Measurements from ENCODE around the gene ARHGEF38.

The ARHGEF38 gene, protein sequence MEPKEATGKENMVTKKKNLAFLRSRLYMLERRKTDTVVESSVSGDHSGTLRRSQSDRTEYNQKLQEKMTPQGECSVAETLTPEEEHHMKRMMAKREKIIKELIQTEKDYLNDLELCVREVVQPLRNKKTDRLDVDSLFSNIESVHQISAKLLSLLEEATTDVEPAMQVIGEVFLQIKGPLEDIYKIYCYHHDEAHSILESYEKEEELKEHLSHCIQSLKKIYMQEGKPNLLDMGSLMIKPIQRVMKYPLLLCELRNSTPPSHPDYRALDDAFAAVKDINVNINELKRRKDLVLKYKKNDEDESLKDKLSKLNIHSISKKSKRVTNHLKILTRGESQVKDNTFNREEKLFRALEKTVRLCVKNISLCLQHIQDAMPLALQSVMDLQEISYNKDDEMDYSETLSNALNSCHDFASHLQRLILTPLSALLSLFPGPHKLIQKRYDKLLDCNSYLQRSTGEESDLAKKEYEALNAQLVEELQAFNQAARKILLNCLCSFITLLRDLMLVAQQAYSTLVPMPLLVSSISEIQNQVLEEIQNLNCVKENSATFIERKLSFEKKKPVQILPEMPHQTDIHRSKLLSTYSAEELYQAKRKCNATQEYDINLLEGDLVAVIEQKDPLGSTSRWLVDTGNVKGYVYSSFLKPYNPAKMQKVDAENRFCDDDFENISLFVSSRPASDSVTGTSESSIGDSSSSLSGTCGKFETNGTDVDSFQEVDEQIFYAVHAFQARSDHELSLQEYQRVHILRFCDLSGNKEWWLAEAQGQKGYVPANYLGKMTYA

DNA sequence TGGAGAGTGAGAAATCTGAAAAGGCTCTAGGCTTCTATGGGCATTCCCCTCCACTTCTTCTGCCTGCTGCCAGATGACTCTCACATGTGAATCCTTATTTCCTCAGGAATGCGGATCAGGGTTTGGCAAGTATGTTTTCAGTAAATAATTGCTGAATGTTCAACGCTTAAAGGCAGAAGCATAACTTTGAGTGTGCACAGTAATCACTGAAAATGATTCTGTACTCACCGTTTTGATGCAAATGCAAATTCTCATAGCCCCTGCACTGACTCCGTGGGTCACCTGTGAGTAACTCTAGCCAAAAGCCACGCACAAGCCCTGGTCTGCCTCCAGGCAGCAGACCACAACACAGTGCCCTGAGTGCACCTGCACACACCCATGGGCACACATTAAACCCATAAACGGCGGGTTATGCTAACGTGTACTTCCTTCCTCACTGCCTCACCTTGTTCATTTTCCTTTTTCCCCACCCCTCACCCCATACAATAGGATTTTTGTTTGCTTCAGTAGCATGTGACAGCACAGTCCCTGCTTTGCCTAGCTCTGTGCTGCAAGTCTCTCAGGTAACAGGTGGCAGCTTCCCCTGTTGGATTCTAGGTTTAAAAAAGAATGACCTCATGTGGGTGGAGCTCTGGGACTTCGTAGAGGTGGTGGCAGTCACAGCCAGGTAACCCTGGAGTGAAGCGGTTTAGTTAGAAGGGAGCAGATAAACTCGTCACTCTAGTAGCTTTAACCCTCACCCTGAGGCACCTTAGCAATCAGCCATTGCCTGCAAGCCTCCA lies at the start of gene ARHGEF38:
Gene ARHGEF38 (plus strand): TSS at position 656 of the 782 bp plus-strand sequence. CDS start 146 bp downstream, outside the sequence.
- DNase-seq: no peak

DNA sequence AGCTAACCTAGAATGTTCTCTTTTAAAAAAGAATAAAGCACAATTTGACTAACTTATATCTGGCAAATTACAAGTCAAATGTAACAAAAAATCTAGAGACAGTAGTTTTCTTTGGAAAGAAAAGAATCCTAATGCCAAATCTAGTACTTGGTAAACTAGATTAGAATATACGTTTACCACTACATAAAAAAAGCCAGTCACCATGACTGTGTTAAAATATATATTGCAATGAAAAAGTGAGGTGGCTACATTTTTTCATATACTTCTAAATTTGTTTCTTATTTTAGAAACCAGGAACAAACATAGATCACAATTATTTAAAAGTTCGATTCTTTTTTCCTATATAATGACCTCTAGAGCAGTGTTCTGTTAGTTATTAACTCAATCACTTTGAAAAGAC lies 48.9 kb upstream of the ARHGEF38 start:
- no peak for DNase-seq

DNA sequence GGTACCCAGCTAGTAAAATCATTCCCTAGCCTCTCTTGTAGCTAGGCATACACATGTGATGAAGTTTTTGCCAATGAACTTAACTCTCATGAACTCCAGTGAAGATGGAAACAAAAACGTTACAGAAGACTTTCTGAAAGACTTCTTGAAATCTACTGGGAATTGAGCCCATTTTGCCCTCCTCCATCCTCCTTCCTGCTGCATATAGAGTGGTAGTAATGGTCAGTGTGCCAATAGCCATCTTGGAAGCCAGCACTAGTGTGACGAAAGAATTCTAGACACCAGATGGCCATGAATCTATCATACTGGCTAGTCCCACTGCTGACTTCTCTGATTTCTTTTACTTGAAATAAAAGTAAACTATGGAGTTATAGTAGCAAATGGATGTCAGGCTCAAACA lies 47.7 kb upstream of the ARHGEF38 start:
- DNase-seq: peak; percentile 10 to 71

DNA sequence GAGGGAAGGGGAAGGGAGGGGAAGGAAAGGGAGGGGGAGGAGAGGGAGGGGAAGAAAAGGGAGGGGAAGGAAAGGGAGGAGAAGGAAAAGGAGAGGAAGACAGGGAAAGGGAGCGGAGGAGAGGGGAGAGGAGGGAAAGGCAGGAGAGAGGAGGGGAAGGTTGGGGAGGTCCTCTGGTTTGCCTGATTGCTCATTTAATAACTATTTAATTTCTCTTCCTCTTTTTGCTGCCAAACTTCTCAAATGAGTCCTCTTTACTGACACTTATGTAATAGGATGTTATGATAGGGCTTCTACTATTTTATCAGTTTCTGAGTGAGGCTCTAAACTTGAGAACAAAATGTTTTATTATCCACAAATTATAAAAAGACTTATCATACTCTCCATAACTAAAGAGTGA lies 43.1 kb upstream of the ARHGEF38 start:
- no peak for DNase-seq

DNA sequence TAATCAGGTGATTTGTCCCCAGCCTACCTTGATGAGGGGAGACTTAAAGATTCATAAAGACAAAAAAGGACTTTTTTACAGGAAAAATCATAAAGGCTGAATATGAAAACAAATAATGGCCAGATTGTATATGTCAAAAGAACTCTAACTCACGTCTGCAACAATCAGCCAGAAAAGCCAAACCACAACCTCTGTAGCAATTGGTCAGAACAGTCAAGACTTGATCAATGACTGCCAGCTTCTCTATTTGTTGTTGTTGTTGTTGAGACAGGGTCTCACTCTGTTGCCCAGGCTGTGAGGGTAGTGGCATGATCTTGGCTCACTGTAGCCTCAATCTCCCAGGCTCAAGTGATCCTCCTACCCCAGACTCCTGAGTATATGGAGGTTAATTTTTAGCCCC lies 42.7 kb upstream of the ARHGEF38 start:
- DNase-seq: no peak

DNA sequence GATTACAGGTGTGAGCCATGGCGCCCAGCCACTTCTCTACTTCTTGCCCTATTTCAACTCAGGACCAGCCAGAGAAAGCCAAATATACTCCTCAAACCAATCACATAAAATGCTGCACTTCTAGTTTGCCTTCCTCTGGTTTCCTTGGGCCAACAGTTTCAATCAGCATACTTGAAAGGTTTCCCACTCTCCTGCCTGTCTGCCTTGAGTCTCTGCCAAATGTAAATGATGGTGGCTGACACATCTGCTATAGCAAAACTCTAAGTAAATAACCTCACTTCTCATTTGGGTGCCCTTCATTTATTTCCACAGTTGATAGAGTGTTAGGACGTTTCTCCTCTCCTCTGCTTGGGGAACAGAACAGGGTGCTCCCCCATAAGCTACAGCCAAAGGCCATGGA lies 42.2 kb upstream of the ARHGEF38 start:
- DNase-seq: peak; percentile 32 to 81

DNA sequence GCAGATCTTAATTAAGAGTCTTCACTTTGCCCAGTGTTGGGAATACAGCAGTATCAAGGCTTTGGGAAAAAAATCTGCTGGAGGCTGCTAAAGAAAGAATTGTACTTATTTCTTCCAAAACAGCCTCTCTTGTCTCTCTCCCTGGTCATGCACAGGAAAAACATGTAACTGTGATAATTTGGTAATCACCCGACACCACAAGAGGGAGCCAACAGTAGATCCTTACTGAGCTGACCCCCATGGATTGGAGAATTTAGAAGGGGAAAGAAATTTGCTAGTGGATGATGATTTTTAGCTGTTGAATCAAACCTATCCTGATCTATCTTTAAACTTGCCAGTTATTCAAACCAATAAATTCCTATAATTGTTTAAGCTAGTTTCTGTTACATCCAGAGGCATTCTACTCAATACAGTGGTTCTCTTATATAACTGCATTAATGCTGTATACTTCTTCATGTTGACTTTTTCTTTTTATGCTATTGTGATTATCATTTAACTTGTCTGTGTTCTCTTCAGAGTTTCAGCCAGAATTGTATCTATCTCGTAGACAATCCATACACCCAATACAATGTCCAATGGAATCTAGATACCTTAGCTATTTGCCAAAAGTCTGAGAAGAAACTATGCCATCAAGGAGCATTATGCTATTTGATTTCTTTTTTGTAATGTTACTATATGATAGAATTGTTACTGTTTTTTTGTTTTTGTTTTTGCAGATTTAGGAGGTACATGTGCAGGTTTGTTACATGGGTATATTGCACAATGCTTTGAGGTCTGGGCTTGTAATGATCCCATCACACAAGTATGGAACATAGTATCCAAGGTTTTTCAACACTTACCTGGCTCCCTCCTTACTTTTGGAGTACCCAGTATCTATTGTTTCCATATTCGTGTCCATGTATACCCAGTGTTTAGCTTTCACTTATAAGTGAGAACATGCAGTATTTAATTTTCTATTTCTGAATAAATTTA lies 31.3 kb upstream of the ARHGEF38 start:
- DNase-seq: peak; percentile 33 to 67

DNA sequence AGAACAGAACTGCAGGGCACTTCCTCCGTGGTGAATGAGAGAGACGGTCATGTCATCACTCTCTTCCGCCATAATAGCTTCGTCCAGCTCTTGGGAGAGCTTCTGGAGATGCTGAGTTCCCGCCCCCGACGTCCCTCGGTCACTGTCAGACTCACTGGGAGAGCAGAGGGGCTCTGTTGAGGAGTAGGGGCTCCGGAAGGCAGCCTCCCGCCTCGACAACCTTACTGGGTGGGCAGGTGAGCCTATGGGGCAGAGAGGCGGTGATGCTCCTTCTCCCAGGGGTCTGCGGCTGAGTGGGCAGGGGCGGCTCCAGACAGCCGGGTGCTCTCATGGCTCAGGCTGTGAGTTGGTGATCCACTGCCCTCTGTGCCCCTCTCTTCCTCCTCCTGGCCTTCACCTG lies 25.8 kb upstream of the ARHGEF38 start:
- DNase-seq: no peak

DNA sequence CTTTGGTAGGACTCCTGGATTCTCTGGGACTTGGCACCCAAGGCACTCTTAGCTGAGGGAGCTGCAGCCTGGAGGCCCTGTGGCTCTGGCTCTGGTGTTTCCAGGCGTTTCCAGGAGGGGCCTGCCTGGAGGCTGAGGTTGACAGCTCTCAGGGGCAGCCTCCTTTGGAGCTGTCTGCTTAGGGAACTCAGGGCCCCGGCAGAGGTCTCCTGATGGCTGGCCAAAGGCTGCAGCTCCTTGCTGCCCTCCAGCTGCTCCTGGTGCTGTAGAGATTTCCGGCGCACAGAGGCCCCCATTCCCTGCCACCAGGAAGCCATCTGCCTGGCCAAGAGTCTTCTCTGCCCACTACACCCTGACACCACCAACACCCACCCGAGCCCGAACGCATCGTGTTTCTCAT lies 25.3 kb upstream of the ARHGEF38 start:
- no peak for DNase-seq

DNA sequence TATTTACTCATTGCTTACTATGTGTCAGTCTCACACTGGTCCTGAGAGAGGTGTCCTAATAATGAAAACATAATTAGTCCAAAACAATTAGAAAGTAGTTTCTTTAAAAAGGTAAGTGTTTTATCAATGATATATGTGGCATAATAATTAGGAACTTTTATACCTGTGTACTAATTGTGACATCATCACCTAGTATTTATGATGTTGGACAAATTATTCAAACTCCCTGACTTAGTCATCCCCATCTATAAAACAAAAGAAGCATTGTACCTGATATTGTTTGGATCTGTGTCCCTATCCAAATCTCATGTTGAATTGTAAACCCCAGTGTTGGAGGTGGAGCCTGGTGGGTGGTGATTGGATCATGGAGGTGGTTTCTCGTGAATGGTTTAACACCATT lies 15.8 kb upstream of the ARHGEF38 start:
- no peak for DNase-seq

DNA sequence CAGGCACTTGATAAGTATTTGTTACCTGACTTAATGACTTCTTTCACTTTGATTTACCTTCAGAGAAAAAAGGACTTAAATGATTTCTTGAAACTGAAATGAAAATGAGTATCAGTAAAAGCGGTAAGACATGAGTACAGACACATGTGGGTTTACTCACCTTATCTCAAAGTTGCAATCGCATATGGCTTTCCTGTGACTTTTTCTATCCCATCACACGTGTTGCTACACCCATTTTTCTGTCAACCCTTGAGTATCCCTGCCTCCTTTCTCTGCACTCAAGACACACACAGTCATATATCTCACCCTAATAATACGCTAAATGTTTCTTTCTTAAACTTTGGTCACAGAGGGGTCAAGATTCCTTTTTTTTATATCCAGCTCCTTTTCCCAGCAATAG lies 11.0 kb upstream of the ARHGEF38 start:
- no peak for DNase-seq

DNA sequence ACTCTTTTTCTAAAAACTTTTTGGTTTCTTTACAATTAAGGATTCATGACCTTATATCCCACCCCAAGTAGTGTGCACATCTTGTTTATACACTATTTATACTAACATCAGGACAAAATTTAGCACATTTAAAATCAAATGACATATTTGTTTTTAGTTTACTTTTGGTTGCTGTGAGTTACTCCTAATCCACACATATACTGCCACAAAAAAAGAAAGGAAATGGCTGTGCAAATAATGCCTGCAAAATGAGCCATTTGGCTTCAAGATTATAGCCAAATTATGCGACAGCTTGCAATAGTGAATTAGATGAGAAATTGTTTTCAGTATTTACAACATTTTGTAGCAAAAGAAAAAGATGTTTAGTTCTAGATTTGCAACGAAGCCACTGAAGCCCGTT lies 10.4 kb upstream of the ARHGEF38 start:
- no peak for DNase-seq

DNA sequence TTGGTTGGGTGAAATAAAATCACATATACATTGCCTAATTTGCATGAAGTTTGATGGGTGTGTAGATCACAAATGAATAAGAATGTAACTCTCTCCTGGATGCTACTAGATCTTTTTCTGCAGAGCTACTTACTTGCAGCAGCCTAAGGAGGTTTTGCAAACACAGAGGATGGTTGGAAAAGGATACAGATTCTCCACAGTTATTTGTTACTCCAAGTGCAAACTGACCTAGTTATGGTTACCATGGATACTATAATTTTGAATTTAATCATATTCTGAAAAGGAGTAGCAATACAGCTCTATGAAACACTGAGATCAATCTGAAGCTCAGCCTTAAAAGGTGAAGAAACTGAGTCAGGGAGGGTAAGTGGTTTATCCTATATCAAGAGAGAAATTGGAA lies 9.1 kb upstream of the ARHGEF38 start:
- no peak for DNase-seq

DNA sequence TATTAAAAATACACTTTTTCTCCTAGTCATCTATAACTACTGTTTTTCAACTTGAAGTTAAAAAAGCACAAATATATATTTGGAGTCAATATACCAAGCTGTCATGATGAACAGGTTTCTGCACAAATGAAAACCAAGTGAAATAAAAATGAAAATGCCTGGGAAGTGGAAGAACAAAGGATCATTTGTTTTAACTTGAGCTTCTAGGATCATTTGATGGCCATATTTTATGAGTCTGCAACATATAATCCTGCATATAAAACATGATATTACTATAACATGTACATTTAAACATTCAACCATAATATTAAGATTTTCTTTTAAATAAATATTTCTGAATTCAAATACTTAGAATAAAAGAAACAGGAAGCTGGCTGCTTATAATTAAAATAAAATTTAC lies 8.5 kb upstream of the ARHGEF38 start:
- DNase-seq: no peak

DNA sequence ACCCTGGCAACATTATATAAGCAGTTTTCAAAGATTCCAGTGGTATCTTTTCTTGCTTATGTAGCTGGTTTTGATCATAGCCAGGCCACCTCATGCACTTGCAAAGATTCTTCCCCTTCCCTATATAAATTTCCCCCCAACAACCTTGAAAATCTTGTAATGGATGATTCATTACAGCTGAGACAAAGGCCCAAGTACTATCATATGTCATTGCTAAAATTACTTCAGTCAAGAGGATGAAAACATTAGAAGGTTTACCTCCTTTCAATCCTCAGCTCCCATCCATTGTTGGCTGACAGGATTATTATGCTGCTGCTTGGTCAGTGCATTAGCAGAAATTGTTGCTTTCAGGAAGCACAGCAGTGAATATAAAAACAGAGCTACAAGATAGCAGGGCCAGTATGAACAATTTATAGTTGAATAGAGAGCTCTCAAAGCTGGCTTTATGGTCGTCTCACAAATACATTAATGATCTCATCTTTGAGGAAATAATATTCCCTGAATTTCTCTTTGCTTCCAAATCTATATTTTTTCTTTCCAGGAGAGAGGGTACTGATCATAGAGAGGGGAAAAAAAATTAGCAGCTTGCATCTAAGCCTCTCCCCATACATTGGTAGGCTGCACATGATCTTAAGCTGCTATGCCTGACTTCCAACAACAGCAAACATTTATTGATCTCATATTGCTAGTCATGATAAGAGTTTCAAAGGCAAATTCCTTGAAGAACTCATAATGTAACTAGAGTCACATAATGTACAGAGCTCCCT lies 7.7 kb upstream of the ARHGEF38 start:
- DNase-seq: no peak

DNA sequence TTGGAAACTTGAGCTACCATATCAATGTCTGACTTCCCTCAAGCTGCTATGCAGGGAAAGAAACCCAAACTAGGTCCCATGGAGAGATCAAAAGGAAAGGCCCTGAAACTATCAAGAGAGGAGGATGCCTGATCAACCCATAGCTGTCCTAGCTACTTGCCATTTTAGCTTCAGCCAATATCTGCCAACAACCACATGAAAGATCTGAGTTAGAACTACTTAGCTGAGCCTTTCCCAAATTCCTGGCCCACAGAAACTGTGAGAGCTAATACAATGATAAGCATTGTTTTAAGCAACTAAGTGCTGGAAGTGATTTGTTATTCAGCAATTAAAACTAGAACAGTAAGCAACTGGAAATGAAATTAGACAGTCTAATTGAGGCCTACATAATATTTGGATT lies 6.3 kb upstream of the ARHGEF38 start:
- DNase-seq: no peak

DNA sequence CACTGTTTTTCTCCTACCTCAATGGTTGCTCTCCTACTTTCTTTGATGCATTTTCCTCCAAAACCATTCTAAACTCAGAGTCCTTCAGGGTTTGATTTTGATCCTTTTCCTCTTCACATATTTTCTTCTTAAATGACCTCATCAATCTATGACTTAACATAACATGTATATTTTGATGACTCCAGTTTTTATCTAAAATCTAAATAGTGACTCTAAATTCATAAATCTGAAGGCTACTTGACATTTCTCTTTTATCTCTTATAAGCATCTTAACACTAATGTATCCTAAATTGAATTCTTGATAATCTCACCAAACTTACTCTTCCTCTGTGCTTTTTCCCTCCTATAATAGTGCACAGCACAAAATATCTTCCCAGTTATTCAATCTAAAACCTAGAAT lies 4.7 kb upstream of the ARHGEF38 start:
- DNase-seq: no peak

DNA sequence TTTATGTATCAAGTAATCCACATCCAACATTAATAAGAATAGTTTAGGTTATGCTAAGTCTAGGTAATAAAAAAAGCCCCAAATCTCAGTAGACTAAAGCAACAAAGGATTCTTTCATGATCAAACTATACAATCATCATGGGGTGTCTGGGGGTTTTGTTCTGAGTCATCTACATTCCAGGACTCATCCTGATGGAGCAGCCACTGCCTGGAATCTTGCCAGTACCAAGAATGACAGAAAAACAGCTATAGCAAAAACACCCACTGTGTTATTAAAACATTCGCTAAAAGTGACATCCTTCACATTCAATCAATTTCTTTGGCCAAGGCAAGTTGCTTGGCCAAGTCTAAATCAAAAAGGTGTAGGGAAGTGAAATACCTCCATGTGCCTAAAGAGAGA lies 3.9 kb upstream of the ARHGEF38 start:
- no peak for DNase-seq

DNA sequence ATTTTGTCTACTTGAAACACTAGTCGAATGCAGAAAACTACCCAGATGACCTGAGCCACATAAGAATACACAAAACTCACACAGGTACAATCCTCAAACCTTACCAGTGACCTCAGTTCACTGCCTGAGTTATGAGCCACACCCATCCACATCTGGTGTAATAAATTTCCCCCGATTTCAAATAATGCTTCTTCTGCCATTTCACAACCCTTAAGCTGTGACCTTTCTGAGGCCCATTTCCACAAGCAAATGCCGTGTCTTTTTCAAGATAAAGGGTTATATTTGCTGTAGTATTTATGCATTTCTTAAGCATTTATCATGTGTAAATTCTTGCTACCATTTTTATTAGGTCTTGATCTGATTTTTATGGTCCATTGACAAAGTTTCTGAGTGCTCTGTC lies 1.8 kb upstream of the ARHGEF38 start:
- DNase-seq: no peak

DNA sequence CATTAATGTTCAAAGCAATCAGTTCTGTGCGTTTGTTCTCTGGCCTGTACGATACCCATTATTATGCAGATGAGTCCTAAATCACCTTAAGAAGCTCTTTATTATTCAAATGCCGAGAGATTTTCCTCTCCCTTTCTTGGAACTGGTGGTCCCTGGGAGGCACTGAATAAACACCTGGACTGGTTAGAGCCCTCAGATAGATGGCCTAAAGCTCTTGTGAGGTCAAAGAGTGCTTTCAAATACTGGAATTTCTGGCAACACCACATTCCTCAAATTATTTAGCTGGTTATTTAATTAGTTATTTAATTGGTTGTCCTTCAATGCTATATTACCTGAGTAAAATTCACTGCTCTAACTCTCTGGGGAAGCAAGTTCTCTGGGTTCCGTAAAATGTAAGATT lies 3.0 kb downstream of the ARHGEF38 start:
- no peak for DNase-seq

DNA sequence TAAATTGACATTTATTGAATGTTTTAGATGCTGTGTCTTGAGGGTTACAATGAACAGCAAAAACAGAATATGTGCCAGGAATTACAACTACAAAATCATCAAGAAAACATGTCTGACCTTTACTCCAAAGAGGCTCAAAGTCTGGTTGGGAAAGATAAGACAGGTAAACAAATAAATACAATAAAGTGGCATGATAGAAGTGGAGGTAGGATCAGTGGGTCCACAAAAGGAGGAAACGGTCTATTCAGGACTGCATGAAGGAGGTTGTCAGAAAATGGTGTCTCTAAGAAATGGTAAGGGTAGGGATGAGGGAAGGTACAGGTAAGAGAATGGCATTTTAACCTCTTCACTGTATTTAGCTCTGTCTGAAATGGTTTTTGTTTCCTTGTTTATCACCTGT lies 3.8 kb downstream of the ARHGEF38 start:
- no peak for DNase-seq

DNA sequence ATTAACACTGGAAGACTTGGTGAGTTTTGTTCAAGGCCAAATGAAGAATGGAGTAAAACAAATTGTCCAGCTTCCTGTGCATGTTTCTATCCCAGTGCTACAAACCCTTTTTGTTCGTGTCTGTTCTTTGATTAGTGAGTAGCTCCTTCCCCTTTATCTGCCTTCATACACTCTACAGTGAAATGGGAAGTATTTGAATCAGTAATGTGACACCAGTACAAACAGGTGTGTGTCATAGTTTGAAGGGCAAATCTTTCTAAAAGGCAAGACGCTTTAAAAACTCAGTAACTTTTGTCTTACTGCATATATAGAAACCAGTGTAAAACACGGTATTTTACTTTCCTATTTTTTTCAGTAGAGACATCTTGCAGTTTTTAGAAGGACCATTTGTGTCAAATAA lies 5.9 kb downstream of the ARHGEF38 start:
- DNase-seq: no peak

All from NCI-H446 (cell line).